ENCODE results near the gene TNNT2.

The TNNT2 gene

DNA sequence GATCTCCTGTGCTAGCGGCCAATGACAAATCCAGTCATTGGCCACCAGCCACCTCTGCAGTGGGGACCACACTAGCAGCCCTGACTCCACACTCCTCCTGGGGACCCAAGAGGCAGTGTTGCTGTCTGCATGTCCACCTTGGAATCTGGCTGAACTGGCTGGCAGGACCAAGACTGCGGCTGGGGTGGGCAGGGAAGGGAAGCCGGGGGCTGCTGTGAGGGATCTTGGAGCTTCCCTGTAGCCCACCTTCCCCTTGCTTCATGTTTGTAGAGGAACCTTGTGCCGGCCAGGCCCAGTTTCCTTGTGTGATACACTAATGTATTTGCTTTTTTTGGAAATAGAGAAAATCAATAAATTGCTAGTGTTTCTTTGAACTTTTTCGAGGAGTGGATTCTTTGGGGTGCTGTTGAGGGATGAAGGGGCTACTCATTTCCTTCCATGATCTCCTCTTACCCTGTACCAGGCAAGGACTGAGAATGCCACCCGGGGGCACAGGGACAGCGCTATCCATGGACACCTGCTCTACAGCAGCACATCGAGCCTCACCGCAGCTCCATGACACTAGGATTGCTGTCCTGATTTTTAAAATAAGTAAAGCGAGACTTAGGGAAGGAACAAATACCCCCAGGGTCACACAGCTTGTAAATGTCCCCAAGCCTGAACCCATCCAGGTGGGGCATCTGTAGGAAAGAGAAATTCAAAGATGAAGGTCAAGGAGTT, 44.7 kb downstream of the TNNT2 start:
- no peak for DNase-seq

DNA sequence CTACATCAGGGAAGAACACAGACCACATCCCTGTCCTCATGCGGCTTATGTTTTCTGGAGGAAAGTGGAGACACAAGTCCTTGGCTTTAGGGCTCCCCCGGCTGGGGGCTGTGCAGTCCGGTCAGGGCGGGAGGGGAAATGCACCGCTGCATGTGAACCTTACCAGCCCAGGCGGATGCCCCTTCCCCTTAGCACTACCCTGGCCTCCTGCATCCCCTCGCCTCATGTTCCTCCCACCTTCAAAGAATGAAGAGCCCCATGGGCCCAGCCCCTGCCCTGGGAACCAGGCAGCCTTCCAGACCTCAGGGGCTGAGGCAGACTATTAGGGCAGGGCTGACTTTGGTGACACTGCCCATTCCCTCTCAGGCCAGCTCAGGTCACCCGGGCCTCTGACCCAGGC, 45.5 kb downstream of the TNNT2 start:
- no peak for DNase-seq

GRCh38 chr1:201331166-201331565, 46.3 kb downstream of the TNNT2 start:
- no peak for DNase-seq

DNA sequence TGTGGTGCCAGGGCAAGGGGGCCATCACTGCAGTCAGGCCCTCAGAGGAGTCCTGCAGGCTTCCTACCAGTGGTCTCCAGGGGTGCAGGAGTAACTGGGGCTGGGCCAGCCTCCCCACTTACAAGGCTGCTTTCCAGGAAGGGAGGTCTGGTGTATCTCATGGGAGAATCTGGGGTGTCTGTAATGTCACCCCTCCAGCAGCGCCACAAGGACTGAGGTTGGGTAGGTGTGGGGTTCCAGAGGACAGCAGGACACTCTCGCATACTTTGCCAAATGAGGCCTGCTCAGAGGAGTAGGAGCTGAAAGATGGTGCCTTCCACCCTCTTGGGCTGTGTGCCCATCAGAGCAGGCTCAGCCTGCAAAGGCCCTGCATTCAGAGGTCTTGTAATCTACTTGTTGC, 46.9 kb downstream of the TNNT2 start:
- DNase-seq = no peak

DNA sequence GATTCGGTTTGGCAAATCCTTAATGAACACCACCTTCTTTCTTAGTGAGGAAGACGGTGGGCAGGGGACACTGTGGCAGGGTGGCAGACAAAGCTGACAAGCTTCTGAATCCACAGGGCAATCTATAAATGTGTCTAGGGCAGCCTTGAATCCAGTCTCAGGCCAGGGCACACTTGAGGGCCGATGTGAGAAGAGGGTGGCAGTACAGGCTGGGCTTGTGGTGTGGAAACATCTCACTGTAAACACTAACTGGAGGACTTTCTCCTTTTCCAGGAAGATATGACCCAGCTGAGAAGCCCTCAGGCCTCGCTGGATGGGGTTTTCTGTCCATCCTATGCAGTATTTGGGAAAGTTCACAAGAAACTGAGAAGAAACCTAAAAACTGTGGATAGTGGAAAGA, 47.7 kb downstream of the TNNT2 start:
- no peak for DNase-seq

GRCh38 chr1:201329286-201329685, 48.2 kb downstream of the TNNT2 start:
- DNase-seq = no peak

DNA sequence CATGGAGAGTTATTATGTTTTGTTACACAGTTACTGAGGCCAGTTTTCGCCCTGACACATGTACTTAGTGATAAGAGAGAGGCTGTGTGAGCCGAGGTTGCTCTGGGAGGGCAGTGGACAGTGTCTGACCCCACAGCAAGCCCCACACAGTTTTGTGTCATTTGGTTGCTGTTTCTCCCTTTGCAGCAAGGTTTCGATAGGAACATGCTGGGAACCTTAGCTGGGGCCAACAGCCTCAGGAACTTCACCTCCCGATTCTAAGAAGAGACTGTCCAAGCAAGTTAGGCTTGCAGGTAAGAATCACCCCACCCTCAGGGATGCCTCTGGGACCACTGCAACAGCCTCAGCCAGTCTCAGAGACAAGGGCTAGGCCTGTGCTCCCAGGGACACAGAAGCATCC, 48.9 kb downstream of the TNNT2 start:
- DNase-seq = no peak

DNA sequence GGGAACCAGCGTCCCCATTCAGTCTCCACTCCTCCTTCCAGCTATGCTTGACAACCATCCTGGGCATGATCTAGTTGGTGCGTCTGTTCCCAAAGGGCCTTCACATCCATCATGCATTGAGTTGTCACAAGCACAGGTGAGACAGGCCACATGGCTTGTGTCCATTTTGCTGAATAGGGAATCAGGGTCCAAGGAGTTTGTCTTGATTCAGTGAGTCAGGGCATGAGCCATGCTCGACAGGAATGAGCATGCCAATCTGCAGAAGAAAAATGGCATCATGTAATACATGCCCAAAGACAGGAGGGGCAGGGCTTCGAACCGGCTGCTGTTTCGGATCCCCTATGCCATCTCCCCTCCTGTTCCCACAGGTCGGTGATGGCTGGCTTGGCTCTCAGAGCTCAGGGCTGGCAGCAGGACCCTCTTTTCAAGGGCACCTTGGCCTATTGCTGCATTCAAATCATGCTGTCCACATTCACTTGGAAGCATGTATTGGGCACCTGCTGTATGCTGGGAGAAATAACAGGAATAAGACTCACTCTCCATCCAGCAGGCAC, 49.7 kb downstream of the TNNT2 start:
- DNase-seq = no peak

GRCh38 chr1:201326710-201327109, 50.8 kb downstream of the TNNT2 start:
- no peak for DNase-seq

GRCh38 chr1:201325678-201326060, 51.8 kb downstream of the TNNT2 start:
- no peak for DNase-seq

- DNase-seq = no peak
Observed at GRCh38 chr1:201324821-201325677, 52.4 kb downstream of the TNNT2 start.

GRCh38 chr1:201324306-201324705, 53.2 kb downstream of the TNNT2 start:
- no peak for DNase-seq

GRCh38 chr1:201322653-201323510, 54.6 kb downstream of the TNNT2 start:
- DNase-seq = no peak

DNA sequence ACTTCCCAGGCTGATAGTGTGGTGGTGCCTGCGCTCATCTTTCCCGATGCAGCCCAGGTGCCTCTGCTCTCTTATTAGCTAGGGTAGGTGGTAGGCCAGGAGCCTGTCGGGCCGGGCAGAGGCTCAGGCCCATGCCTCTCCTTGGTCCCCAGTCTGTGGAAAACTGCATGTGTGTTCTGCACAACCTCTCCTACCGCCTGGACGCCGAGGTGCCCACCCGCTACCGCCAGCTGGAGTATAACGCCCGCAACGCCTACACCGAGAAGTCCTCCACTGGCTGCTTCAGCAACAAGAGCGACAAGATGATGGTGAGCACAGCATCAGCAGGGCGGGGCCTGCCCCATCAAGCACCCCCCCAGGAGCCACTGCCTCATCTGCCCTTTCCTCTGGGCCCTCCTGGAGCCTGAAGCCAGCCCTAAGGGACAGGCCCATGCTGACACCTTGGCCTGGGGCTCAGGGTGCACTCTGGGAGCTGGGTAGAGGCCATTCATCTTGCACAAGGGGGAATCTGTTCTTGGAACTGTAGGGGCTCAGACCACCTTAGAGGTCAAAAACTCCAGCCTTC, 55.6 kb downstream of the TNNT2 start:
- no peak for DNase-seq

- DNase-seq = no peak
Observed at GRCh38 chr1:201320168-201320788, 57.2 kb downstream of the TNNT2 start.

- DNase-seq = no peak
Observed at GRCh38 chr1:201319631-201320030, 57.8 kb downstream of the TNNT2 start.

GRCh38 chr1:201318504-201319340, 58.8 kb downstream of the TNNT2 start:
- no peak for DNase-seq

- no peak for DNase-seq
Observed at GRCh38 chr1:201317551-201317950, 59.9 kb downstream of the TNNT2 start.

- no peak for DNase-seq
Observed at GRCh38 chr1:201316556-201316955, 60.9 kb downstream of the TNNT2 start.

- no peak for DNase-seq
Observed at GRCh38 chr1:201313086-201313485, 64.4 kb downstream of the TNNT2 start.

DNA sequence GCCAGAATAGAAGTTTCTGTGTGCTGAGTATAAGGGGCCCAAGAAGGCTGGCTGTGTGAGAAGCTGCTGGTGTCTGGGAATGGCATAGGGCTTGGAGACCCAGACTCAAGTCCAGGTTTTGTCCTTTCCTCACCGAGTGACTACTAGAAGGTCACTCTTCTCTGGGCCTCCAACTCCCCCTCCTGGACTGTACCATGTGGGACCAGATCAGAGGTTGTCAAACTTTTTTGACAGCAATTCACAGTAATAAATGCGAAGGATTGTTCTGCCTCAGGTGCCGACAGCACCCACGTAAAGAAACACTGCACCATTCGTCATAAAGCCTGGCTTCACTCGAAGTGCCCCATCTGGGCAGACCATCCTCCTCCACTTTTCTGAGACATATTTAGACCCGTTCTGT, 65.2 kb downstream of the TNNT2 start:
- DNase-seq = no peak

Data from inflammatory macrophage (primary cell).